Activated CD4-positive, alpha-beta T cell treated with anti-CD3 and anti-CD28 coated beads, Interleukin-2, amount 50 U/mL, for 24 hours (primary cell): ENCODE measurements around the gene UBXN6.

Source experiments
- DNase-seq, 2 donors: peaks; one replicate each; pipeline ENCODE4 v3.0.0-alpha.2; 2020; ENCODE audit warnings: low read depth in 1 of 2, low spot score in 1 of 2

Gene UBXN6

DNA sequence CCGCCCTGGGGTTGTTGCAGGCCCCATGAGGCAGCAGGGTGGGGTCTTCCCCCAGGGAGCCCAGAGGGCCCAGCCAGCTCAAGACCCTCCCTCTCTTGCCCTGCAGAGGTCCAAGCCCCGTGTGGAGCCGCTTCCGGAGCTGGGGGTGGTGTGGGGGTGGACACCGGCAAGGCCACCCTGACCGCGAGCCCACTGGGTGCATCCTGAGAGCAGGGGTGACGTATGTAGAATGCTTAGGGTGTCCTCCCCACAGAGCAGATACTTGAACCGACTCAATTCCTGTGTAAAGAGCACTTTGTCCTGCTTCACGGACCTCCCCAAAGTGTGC is 14.8 kb downstream of the UBXN6 start:
- DNase-seq: no peak

DNA sequence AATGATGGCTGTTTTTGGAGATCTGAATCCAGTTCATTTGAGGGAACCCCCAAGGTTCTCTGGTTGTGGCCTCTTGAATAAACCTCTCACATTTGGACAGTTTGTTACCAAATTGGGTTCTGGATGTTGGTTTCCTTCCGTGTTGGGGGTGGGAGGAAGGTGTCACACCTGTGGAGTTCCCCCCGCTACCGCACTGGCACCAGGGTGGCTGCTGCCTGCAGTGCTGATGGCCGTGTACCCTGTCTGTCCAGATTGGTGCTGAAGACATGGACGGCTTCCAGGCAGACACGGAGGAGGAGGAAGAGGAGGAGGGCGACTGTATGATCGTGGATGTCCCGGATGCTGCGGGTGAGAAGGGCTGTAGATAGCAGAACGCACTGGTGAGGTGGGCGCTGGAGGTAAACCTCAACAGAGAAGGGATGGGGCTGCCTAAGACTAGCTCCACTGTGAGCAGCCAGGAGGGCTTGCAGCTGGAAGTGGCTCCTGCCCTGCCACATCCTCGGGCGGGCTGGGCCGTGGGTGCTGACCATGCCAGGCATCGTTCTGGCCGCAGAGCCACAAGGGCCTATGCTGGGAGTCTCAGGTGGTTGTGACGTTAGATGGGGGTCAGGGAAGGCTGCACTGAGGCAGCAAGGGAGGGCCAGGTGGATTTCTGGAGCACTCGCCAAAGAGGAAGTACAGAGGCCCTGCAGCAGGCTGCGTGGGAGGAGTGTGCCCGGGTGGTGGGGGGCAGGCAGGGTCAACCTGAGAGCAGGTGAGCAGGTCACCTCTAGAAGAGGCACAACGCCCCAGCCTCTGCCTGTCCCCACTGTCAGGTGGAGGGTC is 15.4 kb downstream of the UBXN6 start:
- DNase-seq: no peak

DNA sequence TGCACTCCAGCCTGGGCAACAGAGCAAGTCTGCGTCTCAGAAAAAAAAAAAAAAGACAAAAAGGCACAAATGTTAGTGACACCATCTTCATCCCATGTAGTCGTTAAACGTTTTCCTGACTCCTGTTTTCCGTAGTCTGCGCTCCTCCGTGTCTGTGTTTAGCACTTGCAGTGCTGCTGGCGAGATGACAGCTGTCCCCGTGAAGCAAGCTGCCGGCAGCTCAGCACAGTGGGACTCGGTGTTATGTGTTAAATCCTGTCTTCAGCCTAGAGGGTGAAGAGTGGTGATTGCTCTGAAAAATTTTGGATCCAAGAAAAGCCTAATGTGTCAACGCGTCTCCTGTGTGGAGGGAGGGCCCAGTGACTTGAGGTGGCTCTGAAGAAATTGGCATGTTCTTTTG is 18.4 kb downstream of the UBXN6 start:
- DNase-seq: no peak

DNA sequence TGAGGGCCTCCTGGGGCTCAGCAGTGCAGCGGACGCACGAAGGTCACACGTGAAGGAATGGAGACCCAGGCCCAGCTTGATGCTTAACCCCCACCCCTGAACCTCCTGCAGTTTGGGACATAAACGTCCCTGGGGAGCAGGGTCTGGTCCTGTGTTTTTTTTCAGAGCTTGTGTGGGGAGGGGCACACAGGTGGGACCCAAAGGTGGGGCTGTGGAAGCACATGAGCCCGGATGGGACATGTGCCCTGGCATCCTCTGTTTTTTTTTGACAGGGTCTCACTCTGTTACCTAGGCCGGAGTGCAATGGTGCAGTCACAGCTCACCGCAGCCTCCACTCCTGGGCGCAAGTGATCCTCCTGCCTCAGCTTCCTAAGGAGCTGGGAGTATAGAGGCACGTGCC is 20.5 kb downstream of the UBXN6 start:
- DNase-seq: no peak

DNA sequence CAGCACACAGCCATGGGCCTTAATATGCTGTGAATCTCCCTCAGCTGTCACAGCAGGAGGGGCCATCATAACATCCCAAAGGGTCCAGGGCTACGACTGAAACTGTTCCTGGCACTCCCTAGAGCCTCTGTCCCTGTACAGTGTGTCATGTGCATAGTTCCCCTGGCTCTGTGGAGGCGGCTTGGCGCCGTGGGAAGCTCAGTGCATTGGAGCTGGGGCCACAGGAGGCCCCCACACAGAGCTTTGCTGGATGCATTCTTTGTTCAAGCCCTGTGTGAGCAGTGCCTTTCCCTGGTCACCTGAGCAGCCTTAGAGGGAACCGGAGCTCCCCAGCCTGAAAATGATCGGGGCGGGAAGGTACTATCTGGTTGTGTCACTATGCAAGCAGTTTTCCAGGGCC is 21.4 kb downstream of the UBXN6 start:
- no peak for DNase-seq

DNA sequence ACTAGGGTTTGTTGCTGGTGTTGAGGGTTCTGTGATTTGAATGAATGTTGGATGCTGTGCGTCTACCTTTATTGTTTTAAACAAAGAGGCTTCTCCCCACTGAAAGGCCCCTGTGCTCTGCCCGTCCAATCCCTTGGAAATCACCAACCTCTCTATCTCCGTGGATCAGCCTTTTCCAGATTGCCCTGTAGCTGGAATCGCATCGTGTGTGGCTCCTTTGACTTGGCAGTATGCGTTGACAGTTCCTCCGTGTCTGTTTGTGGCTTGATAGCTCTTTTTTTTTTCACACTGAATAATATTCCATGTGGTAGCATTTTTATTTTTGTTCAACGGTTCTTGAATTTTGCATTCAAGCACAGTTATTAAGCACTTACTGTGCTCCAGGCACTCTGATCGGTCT is 23.2 kb downstream of the UBXN6 start:
- DNase-seq: no peak

DNA sequence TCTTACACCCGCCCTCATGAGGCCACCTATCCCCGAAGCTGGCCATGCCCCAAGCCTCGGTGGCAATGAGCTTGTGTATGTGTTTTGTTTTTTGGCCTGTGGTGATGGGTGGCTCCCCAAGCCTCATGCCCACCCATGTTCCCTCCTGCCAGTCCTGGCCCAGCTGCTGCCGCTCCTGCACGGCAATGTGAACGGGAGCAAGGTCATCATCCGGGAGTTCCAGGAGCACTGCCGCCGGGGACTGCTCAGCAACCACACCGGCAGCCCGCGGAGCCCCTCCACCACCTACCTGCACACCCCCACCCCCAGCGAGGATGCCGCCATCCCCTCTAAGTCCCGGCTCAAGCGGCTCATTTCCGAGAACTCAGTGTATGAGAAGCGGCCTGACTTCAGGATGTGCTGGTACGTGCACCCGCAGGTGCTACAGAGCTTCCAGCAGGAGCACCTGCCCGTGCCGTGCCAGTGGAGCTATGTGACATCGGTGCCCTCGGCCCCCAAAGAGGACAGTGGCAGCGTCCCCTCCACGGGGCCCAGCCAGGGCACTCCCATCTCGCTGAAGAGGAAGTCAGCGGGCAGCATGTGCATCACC is 24.6 kb downstream of the UBXN6 start:
- DNase-seq: no peak

DNA sequence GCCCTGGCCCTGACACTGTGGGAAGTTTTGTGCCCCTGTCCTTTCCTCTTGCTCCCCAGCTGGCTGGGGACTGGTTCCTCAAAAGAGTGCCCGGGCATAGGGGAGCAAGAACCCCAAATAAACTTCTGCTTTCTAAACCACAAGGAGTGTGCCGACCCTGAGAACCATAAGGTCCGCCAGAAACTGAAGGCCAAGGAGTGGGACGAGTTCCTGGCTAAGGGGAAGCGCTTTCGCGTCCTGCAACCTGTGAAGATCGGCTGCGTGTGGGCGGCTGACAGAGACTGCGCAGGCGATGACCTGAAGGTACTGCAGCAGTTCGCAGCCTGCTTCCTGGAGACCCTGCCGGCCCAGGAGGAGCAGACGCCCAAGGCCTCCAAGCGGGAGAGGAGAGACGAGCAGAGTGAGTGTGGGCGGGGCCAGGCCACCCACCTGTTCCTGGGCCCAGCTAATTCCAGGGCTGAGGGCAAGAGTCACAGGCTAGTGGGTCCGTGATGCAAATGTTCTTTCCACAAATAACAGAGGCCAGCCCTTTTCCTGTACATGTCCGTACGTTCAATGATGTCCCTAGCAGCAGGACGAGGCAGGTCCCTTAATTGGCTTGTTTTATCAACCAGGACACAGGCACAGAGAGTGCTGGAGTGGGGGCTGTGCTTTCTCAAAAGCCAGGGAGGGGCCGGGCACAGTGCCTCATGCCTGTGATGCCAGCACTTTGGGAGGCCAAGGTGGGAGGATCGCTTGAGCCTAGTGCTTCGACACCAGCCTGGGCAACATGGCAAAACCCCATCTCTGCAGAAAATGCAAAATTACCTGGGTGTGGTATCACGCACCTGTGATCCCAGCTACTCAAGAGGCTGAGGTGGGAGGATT is 25.6 kb downstream of the UBXN6 start:
- DNase-seq: no peak

DNA sequence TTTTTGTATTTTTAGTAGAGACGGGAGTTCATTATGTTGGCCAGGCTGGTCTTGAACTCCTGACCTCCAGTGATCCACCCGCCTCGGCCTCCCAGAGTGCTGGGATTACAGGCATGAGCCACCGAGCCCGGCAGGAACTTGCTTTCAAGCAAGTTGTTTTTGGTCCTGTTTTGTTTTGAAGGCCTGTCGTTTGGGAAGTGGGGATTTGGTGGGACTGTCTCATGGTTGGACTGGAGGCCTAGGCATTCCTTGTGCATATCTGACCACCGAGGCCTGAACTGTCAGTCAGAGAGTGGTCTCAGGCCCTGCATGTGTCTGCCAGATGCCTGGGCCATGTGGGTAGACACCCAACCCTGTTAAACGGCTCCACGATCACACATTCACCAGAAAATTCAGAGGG is 26.3 kb downstream of the UBXN6 start:
- DNase-seq: no peak

DNA sequence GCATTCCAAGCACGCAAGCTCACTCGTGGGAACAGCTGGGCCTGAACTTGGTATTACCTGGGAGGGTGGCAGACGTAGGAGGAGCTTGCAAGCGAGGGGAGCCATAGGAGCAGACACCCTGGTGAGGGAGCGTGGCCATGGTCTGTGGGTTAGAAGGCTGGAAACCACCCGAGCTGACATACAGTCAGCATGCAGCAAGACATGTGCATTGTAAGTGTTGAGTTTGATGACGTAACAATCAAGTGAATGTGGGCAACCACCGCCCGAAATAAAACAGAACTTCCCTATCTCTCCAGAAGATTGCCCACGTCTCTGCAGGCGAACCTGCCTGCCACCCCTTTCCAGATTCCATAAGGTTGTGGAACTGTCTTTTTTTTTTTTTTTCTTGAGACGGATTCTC is 26.8 kb downstream of the UBXN6 start:
- no peak for DNase-seq

DNA sequence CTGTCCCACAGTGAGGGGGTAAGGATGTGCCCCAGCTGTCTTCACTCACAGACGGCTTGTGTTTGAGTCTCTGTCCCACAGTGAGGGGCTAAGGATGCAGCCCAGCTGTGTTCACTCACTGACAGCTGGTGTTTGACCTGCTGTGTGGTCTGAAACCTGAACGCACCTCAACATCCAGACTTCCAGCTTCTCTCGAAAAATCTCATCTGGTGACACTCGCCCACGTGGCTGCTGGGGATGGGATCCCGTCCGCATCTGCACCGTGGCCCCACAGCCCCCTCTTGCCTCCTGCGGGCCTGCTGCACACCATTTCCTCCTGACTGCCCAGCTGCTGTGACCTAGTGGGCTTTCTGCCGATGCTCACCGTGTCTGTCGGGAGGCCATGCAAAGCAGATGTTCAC is 27.8 kb downstream of the UBXN6 start:
- DNase-seq: no peak

DNA sequence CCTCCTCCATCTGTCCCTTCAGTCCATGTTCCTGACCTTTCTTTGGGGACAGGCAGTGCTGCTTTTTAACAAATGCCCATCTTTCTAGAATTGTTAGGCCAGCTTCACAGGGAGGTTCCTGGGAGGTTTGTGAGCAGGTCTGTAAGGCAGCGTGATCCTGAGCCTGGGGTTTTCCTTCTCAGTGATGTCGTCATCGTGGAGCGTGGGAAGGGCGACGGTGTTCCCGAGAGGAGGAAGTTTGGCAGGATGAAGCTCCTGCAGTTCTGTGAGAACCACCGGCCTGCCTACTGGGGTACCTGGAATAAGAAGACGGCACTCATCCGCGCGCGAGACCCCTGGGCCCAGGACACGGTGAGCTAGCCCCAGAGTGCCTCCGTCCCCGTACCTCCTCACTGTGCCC is 28.3 kb downstream of the UBXN6 start:
- no peak for DNase-seq

DNA sequence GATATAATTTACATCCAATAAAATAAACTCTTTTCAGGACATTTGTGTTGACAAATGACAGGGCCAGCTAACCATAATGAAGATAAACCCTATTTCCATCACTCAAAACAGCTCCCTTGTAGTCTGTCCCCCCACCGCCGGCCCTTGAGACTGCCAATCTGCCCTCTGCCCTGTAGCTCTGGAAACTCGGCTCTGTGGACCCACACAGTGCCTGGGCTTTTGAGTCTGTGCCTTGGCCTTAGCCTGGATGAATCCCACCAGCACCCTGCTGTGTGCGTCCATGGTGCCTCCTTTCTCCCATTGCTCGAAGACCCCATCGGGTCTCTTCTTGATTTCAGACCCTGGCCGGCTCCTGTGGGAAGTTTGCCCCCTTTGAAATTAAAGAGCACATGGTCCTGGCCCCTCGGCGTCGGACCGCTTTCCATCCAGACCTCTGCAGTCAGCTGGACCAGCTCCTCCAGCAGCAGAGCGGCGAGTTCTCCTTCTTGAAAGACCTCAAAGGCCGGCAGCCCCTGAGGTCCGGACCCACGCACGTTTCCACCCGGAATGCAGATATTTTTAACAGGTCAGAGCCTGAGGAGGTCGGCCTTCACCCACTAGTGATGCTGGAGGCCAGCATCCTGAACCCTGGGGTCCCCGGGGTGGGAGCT is 29.1 kb downstream of the UBXN6 start:
- DNase-seq: no peak

DNA sequence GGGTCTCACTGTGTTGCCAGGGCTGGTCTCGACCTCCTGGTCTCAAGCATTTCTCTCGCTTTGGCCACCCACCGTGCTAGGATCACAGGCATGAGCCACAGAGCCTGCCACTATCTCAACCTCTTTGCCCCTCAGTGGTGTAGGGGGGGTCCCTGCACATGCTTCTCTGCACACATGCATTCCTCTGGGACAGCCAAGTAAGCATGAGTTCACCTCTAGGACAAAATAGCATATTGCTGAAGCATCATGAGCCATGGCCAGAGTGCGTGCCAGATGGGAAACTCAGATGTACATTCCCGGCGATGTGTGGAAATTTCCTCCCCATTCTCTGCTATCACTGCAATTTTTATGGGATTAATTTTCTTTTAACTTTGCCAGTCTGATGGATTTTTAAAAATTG is 32.1 kb downstream of the UBXN6 start:
- DNase-seq: no peak

DNA sequence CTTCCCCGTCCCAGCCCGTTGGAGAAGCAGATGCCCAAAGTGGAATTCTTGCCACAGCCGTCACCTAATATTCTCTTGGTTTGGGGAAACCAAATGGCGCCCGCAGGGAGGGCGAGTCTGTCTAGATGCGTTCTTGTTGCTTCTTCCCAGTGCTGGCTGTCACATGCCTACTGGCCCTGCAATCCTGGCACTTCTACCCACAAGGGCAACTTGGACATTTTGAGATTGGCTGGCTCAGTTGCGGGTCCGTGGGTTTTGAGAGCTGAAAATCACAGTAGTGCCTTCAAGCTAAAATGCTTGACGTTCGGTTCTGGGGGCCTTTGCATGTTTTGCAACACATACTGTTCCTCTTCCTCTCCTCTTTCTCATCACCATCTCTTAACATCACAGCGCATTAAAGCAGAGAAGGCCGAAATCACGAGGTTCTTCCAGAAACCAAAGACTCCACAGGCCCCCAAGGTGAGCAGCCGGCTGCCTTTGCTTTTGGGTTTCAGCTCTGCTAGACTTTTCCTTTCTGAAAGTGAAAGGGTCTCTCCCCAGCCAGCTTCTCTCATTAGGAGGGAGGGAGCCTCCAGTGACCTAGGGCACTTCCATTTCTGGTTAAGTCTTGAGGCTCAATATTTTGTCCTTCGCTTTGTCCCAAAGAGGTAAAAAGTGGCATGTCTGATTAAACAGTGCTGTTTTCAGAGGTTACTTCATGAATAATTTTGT is 34.0 kb downstream of the UBXN6 start:
- DNase-seq: no peak

DNA sequence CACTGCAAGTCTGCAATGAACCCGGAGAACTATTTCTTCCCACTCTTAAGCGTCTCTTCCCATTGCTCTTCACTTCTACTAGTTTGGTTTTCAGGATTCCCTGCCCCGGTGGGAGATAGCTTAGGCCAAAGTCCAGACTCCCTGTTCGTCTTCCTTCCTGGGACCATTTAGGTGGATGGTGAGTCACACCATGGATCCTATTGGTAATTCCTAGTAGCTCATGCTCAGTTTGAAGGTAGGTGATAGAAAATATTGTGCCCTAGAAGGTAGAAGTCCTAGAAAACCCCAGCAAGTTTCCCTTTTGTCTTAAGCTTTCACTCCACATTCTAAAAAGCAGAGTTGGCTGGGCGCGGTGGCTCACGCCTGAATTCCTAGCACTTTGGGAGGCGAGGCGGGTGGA is 41.3 kb downstream of the UBXN6 start:
- no peak for DNase-seq

DNA sequence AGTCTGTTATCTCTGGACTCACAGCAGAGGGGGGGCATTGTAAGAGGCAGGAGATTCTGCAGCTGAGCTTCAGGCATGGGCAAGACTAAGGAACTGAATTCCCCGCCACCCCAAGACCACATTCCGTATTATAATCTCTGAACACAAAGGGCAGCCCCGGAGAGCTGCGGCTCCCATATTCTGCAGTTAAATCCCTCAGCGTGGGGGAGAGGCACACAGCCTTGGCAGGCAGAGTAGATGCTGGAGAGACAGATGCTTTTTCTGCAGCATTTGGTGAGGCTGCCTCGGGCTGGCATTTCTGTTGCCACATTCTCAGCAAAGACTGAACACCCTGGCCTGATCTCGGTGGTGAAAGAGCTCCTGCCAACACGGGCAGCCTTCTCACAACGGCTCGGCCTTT is 42.2 kb downstream of the UBXN6 start:
- DNase-seq: no peak

DNA sequence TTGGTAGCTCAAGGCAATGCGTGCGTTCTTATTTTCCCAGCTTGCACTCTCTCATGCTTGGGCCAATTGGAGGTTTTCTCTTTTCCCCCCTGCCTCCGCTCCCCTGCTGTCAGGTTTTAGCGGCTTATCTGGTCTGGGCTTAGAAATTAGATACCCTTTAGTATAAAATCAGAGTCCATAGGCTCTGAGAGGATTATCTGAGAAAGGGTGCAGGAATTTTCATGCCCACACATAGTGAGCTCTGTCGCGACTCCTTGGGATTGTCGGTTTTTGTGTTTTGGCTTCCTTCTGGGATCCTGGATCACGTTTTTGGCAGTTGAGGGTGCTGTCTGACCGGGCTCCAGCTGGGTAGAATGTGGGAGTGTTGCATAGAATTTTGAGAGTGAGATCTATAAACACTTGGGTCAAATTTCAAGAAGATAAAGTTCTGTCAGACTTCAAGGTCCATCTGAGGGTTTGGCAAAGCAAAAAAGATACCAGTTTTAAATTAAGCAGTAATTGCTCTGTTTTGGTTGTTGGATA is 42.7 kb downstream of the UBXN6 start:
- DNase-seq: no peak

DNA sequence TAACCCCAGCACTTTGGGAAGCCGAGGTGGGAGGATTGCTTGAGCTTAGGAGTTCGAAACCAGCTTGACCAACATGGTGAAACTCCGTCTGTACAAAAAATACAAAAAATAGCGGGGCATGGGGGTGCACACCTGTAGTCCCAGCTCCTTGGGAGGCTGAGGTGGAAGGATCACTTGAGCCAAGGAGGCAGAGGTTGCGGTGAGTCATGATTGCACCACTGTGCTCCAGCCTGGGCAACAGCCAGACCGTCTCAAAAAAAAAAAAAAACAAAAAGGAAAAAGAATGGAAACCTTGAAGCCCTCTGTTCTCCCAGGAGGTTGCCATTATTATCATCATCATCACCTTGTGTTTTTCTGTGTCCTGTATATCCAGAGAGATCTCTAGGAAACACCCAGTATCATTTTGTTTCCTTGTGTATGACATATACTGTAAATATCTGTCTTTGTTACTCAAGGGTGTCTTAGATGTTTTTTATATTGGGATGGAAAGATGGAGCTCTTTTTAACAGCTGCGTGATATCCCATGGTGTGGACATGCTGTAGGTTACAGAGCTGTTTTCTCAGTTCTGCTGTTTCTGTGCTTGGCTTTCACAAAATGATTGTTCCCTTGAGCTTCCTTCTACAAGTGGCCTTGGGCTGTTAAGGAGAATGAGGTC is 43.3 kb downstream of the UBXN6 start:
- DNase-seq: no peak

DNA sequence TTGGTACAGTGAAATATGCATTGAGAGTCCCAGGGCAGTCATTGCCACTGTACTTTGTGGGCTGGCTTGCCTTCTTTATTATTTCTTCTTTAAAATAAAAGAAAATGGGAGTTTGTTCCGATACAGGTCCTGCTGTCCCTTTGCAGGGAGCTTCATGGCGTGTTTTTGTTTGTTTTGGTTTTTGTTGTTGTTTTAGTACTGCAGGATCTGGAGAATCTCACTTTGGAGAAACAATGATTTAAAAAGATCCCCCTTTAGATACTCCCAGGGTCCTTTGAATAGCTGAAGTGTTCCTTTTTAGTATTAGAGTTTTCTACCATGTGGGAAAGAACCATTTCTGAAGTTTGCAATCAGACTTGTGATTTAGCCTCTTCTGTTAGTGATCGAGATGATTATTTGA is 44.0 kb downstream of the UBXN6 start:
- no peak for DNase-seq
